ENCODE data around the gene P3H3.

DNA sequence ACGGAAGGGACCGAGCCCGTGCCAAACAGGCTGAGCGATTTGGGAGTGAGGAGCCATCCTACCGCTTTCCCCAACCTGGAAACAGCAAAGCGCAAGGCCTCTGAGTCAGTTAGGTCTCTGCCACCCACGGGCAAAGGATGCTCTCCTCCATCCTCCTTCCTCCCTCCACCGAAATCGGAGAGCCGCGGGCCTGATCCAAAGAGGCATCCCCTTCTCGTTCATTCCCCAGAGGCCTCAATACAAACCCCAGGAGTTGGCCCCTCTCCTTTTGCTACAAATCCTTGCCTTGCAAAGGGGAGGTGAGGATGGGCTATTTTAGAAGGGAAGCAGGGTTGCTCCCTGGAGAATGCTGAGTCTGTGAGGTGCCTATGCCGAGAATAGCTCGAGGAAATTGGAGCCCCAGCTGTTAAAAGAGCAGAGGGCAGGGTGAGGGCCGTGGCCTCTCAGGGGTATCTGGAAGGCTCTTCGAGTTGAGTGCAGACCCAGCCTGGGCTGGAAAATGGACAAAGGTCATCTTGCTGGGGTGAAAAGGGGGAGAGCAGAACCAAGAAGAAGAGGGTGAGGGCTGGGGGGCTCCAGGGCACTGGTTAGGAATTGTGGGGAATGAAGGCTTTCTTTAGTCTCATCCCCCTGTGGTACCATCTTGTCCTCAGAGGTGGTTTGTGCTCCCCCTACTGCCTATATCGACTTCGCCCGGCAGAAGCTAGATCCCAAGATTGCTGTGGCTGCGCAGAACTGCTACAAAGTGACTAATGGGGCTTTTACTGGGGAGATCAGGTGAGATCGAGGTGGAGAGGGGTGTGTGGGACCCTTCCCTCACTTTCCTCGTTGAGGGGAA lies 40.2 kb downstream of the P3H3 start:
- TF ChIP-seq MAFK (IDR thresholded peaks at IDR 0.05; ENCODE audit: low read depth, low read length) (no peak), BHLHE40 (IDR thresholded peaks at IDR 0.05; ENCODE audit: low read depth, low read length) (no peak), POLR2A (IDR thresholded peaks at IDR 0.05; ENCODE audit: low read depth, low read length) (no peak), MAZ (IDR thresholded peaks at IDR 0.05; ENCODE audit: borderline replicate concordance, low read depth, low read length) (no peak), RAD21 (IDR thresholded peaks at IDR 0.05; ENCODE audit: low read length) (no peak), FOS (IDR thresholded peaks at IDR 0.05; ENCODE audit: low read depth, low read length) (no peak), RFX5 (IDR thresholded peaks at IDR 0.05; ENCODE audit: low read depth, low read length) (no peak), MXI1 (IDR thresholded peaks at IDR 0.05; ENCODE audit: borderline replicate concordance, low read depth, low read length) (no peak), CEBPB (IDR thresholded peaks at IDR 0.05; ENCODE audit: low read depth, low read length) (no peak)
- TF ChIP-seq, protein P1, sequence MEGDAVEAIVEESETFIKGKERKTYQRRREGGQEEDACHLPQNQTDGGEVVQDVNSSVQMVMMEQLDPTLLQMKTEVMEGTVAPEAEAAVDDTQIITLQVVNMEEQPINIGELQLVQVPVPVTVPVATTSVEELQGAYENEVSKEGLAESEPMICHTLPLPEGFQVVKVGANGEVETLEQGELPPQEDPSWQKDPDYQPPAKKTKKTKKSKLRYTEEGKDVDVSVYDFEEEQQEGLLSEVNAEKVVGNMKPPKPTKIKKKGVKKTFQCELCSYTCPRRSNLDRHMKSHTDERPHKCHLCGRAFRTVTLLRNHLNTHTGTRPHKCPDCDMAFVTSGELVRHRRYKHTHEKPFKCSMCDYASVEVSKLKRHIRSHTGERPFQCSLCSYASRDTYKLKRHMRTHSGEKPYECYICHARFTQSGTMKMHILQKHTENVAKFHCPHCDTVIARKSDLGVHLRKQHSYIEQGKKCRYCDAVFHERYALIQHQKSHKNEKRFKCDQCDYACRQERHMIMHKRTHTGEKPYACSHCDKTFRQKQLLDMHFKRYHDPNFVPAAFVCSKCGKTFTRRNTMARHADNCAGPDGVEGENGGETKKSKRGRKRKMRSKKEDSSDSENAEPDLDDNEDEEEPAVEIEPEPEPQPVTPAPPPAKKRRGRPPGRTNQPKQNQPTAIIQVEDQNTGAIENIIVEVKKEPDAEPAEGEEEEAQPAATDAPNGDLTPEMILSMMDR (conservative IDR thresholded peaks at IDR 0.05; ENCODE audit: low read depth, low read length) = peak; percentile 30; the same call in 1 of the 2 replicates
- TF ChIP-seq, protein P2, sequence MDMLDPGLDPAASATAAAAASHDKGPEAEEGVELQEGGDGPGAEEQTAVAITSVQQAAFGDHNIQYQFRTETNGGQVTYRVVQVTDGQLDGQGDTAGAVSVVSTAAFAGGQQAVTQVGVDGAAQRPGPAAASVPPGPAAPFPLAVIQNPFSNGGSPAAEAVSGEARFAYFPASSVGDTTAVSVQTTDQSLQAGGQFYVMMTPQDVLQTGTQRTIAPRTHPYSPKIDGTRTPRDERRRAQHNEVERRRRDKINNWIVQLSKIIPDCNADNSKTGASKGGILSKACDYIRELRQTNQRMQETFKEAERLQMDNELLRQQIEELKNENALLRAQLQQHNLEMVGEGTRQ (IDR thresholded peaks at IDR 0.05; ENCODE audit: low read depth, low read length) = no peak
